ENCODE measurements around the gene KMT2D.

DNA sequence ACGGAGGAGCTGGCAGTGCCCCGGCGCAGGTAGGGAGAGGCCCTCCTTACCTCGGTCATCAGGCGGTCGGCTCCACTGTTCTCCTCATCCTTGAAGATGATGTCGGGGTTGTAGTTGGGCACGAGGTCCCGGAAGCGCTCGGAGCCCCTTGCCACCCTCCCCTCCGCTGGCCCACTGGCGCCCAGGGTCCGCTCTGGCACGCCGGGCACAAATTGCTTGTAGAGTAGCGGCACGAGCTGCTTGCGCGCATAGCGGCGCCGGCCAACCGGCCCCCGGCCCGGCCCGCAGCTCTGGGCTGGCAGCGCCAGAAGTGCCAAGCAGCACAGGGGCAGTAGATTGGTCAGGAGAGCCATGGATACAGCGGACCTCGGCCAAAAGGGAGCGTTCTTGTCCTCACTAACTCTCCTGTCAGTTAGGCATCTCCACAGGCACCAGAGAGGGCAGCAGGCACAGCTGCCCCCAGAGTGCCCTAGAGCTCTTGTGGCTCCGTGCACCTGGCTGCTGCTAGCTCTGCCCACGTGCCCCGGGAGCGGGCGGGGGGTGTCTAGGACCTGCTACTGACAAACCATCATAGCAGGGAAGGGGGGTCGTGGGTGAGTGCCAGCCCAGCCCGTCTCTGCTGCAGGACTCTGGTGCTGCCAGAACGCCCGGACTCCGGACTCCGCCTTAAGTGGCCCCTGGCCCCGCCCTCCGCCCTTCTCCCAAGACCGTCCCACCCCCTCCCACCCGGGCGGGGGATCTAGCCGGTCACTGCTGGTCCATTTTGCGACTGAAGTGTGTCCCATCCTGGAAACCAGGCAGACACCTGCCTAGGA lies 33.8 kb upstream of the KMT2D start, which contains the start of gene DHH:
- TF ChIP-seq POLR2AphosphoS5 (IDR thresholded peaks at IDR 0.05; ENCODE audit: low read depth, low read length), result no peak
- TF ChIP-seq POLR2A (IDR thresholded peaks at IDR 0.05; ENCODE audit: low read depth, low read length), result no peak

All from GM12892 (cell line).